GM13977 (cell line): ENCODE results near the gene TLN1.
A peak's percentile ranks its signal among the peaks of the same experiment; 100 is the strongest.

Source experiments
- DNase-seq: peaks from one replicate; pipeline ENCODE4 v3.0.0; 2012; ENCODE audit warnings: low spot score
- in situ Hi-C: fragments of 300-500 bp; cut with MboI; formaldehyde crosslinking; loops from one replicate; pipeline ENCODE4 v1.12.0; 2022; ENCODE audit warnings: low sequenced_read_pairs, low pct_unique_long_range_greater_than_20kb, mixed read lengths, inconsistent platforms; ENCODE audit not compliant: unreplicated experiment
- TF ChIP-seq, protein P1 (sequence below): IDR thresholded peaks from 2 replicates; pipeline ENCODE4 v1.5.1; 2012; ENCODE audit warnings: mild to moderate bottlenecking, control low read depth; ENCODE audit not compliant: insufficient read depth; ENCODE audit errors: extremely low read depth, missing control alignments

The TLN1 gene

DNA sequence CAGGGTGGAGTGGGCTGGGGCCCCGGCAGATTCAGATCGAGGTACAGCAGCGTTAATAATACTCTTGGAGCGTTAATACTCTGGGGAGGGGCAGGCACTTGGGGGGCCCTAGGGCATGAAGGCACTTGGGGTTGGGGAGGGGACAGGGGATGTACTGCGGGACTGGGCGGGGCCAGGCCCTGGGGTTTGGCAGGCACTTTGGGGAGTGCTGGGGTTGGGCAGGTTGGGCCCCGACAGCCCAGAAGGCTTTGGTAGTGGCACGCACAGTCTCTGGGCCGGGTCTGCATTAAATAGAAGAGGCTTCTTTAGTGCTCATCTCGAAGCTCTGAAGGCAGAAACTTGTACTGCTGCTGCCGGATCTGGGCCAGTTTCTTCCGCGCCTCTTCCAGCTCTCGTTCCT, 34.5 kb downstream of the TLN1 start:
- DNase-seq = no peak

DNA sequence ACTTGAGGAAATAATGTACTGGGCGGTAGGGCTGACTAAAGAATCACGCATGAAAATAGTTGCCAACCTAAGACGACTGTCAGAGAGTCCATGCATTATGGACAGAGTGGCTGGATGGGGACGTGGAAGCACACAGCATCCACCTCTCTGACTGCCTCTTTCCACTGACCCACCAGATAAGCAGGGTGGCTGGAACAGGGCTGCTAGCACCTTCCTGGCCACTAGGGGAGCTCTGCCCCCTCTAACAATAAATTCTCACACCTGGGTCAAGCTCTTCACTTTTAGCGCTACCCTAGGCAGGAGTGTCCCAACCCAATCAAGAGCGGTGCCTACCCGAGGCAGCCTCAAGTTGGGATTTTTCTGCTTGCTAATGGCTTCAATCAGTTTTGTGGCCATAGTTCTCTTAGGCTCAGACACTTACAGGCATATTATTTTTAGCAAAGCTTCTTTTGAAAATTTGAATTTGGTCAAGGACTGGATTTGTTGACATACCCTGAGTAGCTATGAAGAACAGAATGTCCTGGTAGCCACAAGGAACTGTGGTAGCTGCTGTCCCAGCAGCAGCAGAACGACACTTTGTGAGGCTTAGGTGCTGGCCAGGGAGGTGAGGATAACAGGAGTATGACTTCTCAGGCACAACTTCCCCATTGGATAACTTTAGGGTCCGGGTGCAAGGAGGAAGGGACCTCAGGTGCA, 35.3 kb downstream of the TLN1 start:
- DNase-seq = peak; percentile 83
- TF ChIP-seq, protein P1, sequence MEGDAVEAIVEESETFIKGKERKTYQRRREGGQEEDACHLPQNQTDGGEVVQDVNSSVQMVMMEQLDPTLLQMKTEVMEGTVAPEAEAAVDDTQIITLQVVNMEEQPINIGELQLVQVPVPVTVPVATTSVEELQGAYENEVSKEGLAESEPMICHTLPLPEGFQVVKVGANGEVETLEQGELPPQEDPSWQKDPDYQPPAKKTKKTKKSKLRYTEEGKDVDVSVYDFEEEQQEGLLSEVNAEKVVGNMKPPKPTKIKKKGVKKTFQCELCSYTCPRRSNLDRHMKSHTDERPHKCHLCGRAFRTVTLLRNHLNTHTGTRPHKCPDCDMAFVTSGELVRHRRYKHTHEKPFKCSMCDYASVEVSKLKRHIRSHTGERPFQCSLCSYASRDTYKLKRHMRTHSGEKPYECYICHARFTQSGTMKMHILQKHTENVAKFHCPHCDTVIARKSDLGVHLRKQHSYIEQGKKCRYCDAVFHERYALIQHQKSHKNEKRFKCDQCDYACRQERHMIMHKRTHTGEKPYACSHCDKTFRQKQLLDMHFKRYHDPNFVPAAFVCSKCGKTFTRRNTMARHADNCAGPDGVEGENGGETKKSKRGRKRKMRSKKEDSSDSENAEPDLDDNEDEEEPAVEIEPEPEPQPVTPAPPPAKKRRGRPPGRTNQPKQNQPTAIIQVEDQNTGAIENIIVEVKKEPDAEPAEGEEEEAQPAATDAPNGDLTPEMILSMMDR = peak; percentile 94
- in situ Hi-C loops = no loop called here

More for the DNA sequence above, 34.5 kb downstream of the TLN1 start:
- TF ChIP-seq, protein P1 = no peak
- in situ Hi-C loops = no loop called here

DNA sequence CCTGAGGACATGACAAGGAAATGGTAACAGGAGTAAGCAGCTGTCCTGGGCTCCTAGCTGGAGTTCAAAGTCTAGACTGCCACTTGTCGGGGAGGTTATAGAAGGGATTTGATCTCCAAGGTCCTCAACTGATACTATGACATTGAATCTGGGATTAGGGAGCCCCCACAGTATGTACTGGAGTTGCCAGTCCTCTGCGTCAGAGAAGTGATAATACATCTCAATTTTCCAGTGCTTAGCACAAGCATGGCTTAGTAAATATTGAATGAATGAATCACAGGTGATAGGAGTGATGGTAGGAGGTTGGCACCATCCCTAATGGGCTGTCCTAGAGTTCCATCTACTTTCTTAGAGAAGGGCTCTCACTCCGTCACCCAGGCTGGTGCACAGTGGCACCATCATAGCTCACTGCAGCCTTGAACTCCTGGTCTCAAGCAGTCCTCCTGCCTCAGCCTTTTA, 36.0 kb downstream of the TLN1 start:
- TF ChIP-seq, protein P1 = no peak
- in situ Hi-C loops = no loop called here
- no peak for DNase-seq

DNA sequence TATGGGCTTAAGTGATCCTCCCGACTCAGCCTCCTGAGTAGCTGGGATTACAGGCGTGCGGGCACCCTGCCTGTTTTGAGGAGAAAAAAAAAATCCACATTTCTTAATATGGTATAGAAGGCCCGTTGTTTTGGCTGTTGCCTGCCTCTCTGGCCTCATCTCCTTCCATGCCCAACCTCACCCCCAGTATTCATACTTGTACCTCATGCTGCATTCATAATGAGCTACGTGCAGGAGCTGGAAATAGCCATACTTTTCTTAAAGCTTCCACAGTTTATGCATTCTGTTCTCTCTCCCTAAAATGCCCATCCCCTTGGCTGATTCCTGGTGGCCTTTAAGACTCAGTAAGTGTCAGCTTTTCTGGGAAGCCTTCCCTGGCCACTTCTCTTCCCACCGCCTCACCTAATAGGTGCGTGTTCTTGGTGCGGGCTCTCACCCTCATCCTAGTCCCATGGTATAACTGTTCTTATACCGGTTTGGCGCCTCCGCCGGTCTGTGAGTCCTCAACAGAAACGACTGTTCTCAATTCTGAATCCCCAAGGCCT, 40.2 kb downstream of the TLN1 start:
- no peak for DNase-seq
- in situ Hi-C loops = no loop called here
- TF ChIP-seq, protein P1 = no peak

DNA sequence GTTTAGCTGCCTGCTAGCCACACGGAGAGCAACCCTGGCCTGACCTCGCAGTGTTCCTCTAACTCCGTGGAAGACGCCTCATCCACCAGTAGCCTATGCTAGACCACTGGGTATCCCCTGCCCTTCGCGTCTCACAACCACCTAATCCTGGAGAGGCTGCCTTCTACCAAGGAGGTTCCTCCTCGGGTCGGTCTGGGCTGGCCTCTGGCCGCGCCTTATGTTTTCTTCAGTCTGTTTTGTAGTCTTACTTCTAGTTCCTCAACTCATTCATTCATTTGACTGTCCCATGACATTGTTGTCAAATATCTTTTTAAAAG, 40.7 kb downstream of the TLN1 start:
- in situ Hi-C loops = no loop called here
- no peak for DNase-seq
- TF ChIP-seq, protein P1 = no peak

DNA sequence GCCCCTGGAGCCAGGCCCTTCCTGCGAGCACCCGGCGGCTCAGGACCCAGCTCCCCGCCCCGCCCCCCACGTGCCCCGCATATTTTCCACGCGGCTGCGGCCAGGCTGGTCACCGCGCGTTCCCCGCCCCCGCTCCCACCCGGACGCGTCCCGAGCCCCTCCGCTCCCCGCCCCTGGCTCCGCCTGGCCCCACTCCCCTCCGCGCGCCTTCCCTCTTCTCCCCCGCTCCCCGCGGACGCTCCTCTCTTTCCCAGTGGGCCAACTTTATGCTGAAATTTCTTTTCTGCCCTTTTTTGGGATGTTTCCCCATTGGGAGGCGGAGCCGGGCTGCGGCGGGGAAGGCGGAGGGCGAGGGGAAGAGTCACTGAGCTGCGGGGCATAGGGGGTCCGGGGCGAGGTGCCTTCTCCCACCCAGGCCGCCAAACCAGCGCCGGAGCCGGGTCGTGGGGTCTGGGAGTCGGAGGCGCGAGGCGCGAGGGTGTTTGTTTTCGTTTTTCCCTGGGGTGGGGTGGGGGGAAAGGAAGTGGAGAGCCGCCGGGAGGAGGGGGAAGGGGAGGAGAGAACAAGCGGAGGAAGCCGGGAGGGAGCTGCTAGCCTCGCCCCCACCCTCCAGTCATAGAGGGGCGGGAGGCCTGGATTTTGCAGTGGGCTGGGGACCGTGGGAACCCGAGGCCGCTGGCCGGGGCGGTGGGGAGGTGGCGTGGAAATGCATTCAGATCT, 41.2 kb downstream of the TLN1 start:
- TF ChIP-seq, protein P1 = no peak
- in situ Hi-C loops = no loop called here
- peak; percentile 72 for DNase-seq
